DOHH2 (cell line): ENCODE measurements around the gene COPS2.

ENCODE experiments used
- H3F3A ChIP-seq: fragments of 200-600 bp; sonication (generic), shearing (Covaris generic); 2 replicates; pipeline ENCODE4 v1.6.0; 2016; ENCODE audit warnings: antibody characterized with exemption, mild to moderate bottlenecking; ENCODE audit not compliant: control insufficient read depth, insufficient read depth
- H3K27ac ChIP-seq: fragments of 200-600 bp; sonication (generic); 2 replicates; pipeline ENCODE4 v1.5.1; 2014; ENCODE audit warnings: low read depth, mild to moderate bottlenecking, low read length, moderate library complexity
- H3K27me3 ChIP-seq: fragments of 200-600 bp; sonication (generic); 2 replicates; pipeline ENCODE4 v1.6.1; 2014; ENCODE audit warnings: mild to moderate bottlenecking, low read length, mixed read lengths; ENCODE audit not compliant: control insufficient read depth
- H3K36me3 ChIP-seq: fragments of 200-600 bp; sonication (generic); 2 replicates; pipeline ENCODE4 v1.6.1; 2014; ENCODE audit warnings: mild to moderate bottlenecking, low read length, moderate library complexity, mixed read lengths; ENCODE audit not compliant: control insufficient read depth
- H3K4me1 ChIP-seq: fragments of 200-600 bp; sonication (generic); 2 replicates; pipeline ENCODE4 v1.6.1; 2014; ENCODE audit warnings: mild to moderate bottlenecking, low read length, mixed read lengths; ENCODE audit not compliant: control insufficient read depth
- H3K4me2 ChIP-seq: fragments of 200-600 bp; sonication (generic); 2 replicates; pipeline ENCODE4 v1.6.0; 2014; ENCODE audit warnings: mild to moderate bottlenecking, low read length, moderate library complexity
- H3K4me3 ChIP-seq: fragments of 200-600 bp; sonication (generic); 2 replicates; pipeline ENCODE4 v1.5.1; 2014; ENCODE audit warnings: mild to moderate bottlenecking, low read length, mixed read lengths
- H3K79me2 ChIP-seq: fragments of 200-600 bp; sonication (generic); 2 replicates; pipeline ENCODE4 v1.6.1; 2014; ENCODE audit warnings: mild to moderate bottlenecking, low read length, mixed read lengths; ENCODE audit not compliant: control insufficient read depth
- H3K9me2 ChIP-seq: fragments of 200-600 bp; sonication (generic); replicated peaks from 2 replicates; pipeline ENCODE4 v1.6.1; 2014; ENCODE audit warnings: mild to moderate bottlenecking, low read length, mixed read lengths; ENCODE audit not compliant: control insufficient read depth
- H3K9me3 ChIP-seq: fragments of 200-600 bp; sonication (generic); 2 replicates; pipeline ENCODE4 v1.6.1; 2014; ENCODE audit warnings: antibody characterized with exemption, low read length, mixed read lengths; ENCODE audit not compliant: control insufficient read depth, insufficient read depth
- H4K20me1 ChIP-seq: fragments of 200-600 bp; sonication (generic); 2 replicates; pipeline ENCODE4 v1.6.0; 2014; ENCODE audit warnings: low read depth, mild to moderate bottlenecking, antibody characterized with exemption, low read length, moderate library complexity; ENCODE audit not compliant: control insufficient read depth, insufficient read depth
- CTCF ChIP-seq: fragments of 200-600 bp; sonication (generic); IDR thresholded peaks from one replicate; pipeline ENCODE4 v1.5.1; 2014; ENCODE audit warnings: antibody characterized with exemption, mild to moderate bottlenecking, low read depth, low read length; ENCODE audit not compliant: poor library complexity, severe bottlenecking
- EZH2phosphoT487 ChIP-seq: fragments of 200-600 bp; sonication (generic); IDR thresholded peaks from 2 replicates; pipeline ENCODE4 v1.6.1; 2017; ENCODE audit warnings: borderline replicate concordance, mild to moderate bottlenecking, antibody characterized with exemption, low read length, moderate library complexity, mixed read lengths

The COPS2 gene

GRCh38 chr15:49103002-49103401, 52.4 kb downstream of the COPS2 start:
- no peaks in the 10 kb centered on the region for H4K20me1 ChIP-seq
- H3K79me2 ChIP-seq = no peaks in the 10 kb centered on the region
- TF ChIP-seq CTCF = no peak
- no peaks in the 10 kb centered on the region for H3K27me3 ChIP-seq
- no peaks in the 10 kb centered on the region for H3F3A ChIP-seq
- peaks cover 2% of the 10 kb centered on the region; the same call in 1 of the 2 replicates for H3K36me3 ChIP-seq
- H3K9me3 ChIP-seq = no peaks in the 10 kb centered on the region
- H3K9me2 ChIP-seq = no peaks in the 10 kb centered on the region
- H3K4me1 ChIP-seq = no peaks in the 10 kb centered on the region
- H3K27ac ChIP-seq = no peak overlapping the region
- H3K4me2 ChIP-seq = no peak overlapping the region
- no peak overlapping the region for H3K4me3 ChIP-seq

GRCh38 chr15:49101536-49101935, 53.9 kb downstream of the COPS2 start:
- H3K27ac ChIP-seq = no peak overlapping the region
- H3K4me3 ChIP-seq = no peak overlapping the region
- H3K4me2 ChIP-seq = no peak overlapping the region
- H3K27me3 ChIP-seq = no peaks in the 10 kb centered on the region
- no peaks in the 10 kb centered on the region for H3K4me1 ChIP-seq
- H3K9me2 ChIP-seq = no peaks in the 10 kb centered on the region
- no peaks in the 10 kb centered on the region for H3K9me3 ChIP-seq
- no peaks in the 10 kb centered on the region for H3K79me2 ChIP-seq
- H3K36me3 ChIP-seq = no peaks in the 10 kb centered on the region; the same call in 1 of the 2 replicates
- no peaks in the 10 kb centered on the region for H4K20me1 ChIP-seq
- TF ChIP-seq EZH2phosphoT487 = no peak
- TF ChIP-seq CTCF = no peak
- no peaks in the 10 kb centered on the region for H3F3A ChIP-seq

GRCh38 chr15:49096090-49096750, 59.2 kb downstream of the COPS2 start:
- Histone ChIP-seq H4K20me1 (no peaks in the 10 kb centered on the region), H3K4me2 (no peak overlapping the region), H3K9me2 (no peaks in the 10 kb centered on the region), H3K79me2 (no peaks in the 10 kb centered on the region), H3K4me3 (no peak overlapping the region), H3K27me3 (no peaks in the 10 kb centered on the region), H3K27ac (no peak overlapping the region), H3K36me3 (no peaks in the 10 kb centered on the region; the same call in 1 of the 2 replicates), H3F3A (no peaks in the 10 kb centered on the region), H3K4me1 (no peaks in the 10 kb centered on the region), H3K9me3 (no peaks in the 10 kb centered on the region)
- TF ChIP-seq CTCF = no peak
- no peak for TF ChIP-seq EZH2phosphoT487
